Measurements from ENCODE around the gene NRXN2.

DNA sequence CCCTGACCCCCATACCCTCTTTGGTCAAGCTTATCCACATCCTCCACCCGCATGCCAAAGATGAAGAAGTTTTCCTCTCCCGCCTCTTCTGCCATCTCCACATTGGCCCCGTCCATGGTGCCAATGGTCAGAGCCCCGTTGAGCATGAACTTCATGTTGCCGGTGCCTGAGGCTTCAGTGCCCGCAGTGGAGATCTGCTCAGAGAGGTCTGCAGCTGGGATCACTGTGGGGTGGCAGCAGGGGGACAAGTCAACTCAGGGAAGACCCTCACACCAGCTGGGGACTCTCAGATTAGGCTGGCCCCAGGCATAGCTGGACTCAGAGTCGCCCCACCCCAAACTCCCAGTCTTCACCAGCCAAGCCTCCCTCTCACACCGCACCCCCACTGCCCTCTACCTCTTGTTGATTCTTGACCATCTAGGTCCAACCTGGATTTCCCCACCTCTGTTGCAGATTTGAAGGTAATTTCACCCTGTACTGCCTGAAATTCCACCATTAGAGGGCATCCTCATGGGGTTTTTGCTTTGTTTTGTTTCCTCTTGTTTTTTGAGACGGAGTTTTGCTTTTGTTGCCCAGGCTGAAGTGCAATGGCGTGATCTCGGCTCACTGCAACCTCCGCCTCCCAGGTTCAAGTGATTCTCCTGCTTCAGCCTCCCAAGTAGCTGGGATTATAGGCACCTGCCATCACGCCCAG lies 27.5 kb upstream of the NRXN2 start:
- TF ChIP-seq, protein P1, sequence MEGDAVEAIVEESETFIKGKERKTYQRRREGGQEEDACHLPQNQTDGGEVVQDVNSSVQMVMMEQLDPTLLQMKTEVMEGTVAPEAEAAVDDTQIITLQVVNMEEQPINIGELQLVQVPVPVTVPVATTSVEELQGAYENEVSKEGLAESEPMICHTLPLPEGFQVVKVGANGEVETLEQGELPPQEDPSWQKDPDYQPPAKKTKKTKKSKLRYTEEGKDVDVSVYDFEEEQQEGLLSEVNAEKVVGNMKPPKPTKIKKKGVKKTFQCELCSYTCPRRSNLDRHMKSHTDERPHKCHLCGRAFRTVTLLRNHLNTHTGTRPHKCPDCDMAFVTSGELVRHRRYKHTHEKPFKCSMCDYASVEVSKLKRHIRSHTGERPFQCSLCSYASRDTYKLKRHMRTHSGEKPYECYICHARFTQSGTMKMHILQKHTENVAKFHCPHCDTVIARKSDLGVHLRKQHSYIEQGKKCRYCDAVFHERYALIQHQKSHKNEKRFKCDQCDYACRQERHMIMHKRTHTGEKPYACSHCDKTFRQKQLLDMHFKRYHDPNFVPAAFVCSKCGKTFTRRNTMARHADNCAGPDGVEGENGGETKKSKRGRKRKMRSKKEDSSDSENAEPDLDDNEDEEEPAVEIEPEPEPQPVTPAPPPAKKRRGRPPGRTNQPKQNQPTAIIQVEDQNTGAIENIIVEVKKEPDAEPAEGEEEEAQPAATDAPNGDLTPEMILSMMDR (IDR thresholded peaks at IDR 0.05) = no peak
- no peak for TF ChIP-seq POLR2A (IDR thresholded peaks at IDR 0.05)

Measured in heart left ventricle (tissue), 13 donors.